Measurements from ENCODE around the gene STXBP5.

DNA sequence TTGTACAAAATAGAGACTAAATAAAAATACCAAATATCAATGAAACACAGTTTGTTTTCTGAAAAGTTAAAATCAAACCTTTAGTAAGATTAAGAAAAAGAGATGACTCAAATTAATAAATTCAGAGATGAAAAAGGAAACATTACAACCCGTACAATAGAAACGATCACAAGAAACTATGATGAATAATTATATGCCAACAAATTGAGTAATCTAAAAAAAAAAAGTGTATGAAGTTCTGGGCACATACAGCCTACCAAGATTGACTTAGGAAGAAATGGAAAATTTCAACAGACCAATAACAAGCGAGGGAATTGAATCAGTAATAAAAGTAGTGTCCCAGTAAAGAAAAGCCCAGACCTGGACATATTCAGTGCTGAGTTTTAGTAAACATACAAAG, 94.8 kb downstream of the STXBP5 start:
- TF ChIP-seq, protein P1, sequence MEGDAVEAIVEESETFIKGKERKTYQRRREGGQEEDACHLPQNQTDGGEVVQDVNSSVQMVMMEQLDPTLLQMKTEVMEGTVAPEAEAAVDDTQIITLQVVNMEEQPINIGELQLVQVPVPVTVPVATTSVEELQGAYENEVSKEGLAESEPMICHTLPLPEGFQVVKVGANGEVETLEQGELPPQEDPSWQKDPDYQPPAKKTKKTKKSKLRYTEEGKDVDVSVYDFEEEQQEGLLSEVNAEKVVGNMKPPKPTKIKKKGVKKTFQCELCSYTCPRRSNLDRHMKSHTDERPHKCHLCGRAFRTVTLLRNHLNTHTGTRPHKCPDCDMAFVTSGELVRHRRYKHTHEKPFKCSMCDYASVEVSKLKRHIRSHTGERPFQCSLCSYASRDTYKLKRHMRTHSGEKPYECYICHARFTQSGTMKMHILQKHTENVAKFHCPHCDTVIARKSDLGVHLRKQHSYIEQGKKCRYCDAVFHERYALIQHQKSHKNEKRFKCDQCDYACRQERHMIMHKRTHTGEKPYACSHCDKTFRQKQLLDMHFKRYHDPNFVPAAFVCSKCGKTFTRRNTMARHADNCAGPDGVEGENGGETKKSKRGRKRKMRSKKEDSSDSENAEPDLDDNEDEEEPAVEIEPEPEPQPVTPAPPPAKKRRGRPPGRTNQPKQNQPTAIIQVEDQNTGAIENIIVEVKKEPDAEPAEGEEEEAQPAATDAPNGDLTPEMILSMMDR (optimal IDR thresholded peaks at IDR 0.05 in 1 of 3, IDR thresholded peaks at IDR 0.05 in 1 of 3, conservative IDR thresholded peaks at IDR 0.05 in 1 of 3; ENCODE audit: extremely low read depth in 1 of 3, insufficient read depth in 2 of 3, low read length in 3 of 3) = no peak
- TF ChIP-seq EZH2 (IDR thresholded peaks at IDR 0.05; ENCODE audit: low read length) = no peak
